ENCODE data around the gene CFAP46. TPM values are rescaled to one million over a fixed set of nuclear protein-coding genes. Genes with fewer than 3 reads are reported as not detected.

The CFAP46 gene
- total and polyA plus RNA-seq, 2 donors from 2014 or later, result 3.8 to 8.3 TPM

DNA sequence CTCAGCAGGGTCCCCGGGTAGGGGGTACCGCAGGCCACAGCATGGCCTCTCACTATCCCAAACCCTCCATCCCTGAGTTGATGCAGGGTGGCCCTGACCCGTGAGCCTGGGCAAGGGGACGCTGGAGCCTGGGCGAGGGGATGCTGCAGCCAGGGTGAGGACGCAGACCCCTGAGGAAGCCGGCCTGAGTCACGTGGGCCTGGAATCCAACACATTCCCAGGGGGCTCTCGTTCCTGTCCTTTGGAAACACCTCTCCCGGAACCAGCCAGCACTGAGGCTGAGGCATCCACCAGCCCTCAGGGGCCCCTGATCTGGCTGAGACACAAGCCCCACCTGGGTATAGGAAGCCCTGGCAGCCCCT is 95.0 kb downstream of the CFAP46 start:
- Histone ChIP-seq H3K9ac (ENCODE audit: low read length in 3 of 3) (no peak overlapping the region), H3K27ac (ENCODE audit: low read depth in 2 of 2, low read length in 2 of 2) (no peak overlapping the region), H3K9me3 (ENCODE audit: control insufficient read depth in 2 of 3, insufficient read depth in 1 of 3, low read length in 3 of 3) (peaks cover 0 to 4% (median 2%) of the 10 kb centered on the region in 3 donors), H3K27me3 (ENCODE audit: control insufficient read depth, insufficient read depth, low read length) (no peaks in the 10 kb centered on the region), H3K36me3 (ENCODE audit: control insufficient read depth in 2 of 3, insufficient read depth in 3 of 3, low read length in 3 of 3) (no peaks in the 10 kb centered on the region), H3K4me1 (ENCODE audit: control insufficient read depth in 2 of 3, insufficient read depth in 2 of 3, low read depth in 1 of 3, low read length in 3 of 3) (peaks cover 0 to 2% (median 0%) of the 10 kb centered on the region in 3 donors), H3K4me3 (ENCODE audit: low read length in 3 of 3) (no peak overlapping the region)
- peak in 1 of 5 donors; percentile 43 for DNase-seq
- FAIRE-seq, result no peak
- intact Hi-C loops (cut with DNase I), result no loop called here
- TF ChIP-seq, protein P1, sequence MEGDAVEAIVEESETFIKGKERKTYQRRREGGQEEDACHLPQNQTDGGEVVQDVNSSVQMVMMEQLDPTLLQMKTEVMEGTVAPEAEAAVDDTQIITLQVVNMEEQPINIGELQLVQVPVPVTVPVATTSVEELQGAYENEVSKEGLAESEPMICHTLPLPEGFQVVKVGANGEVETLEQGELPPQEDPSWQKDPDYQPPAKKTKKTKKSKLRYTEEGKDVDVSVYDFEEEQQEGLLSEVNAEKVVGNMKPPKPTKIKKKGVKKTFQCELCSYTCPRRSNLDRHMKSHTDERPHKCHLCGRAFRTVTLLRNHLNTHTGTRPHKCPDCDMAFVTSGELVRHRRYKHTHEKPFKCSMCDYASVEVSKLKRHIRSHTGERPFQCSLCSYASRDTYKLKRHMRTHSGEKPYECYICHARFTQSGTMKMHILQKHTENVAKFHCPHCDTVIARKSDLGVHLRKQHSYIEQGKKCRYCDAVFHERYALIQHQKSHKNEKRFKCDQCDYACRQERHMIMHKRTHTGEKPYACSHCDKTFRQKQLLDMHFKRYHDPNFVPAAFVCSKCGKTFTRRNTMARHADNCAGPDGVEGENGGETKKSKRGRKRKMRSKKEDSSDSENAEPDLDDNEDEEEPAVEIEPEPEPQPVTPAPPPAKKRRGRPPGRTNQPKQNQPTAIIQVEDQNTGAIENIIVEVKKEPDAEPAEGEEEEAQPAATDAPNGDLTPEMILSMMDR (IDR thresholded peaks at IDR 0.05; ENCODE audit: borderline replicate concordance, extremely low read depth, insufficient read depth), result no peak

DNA sequence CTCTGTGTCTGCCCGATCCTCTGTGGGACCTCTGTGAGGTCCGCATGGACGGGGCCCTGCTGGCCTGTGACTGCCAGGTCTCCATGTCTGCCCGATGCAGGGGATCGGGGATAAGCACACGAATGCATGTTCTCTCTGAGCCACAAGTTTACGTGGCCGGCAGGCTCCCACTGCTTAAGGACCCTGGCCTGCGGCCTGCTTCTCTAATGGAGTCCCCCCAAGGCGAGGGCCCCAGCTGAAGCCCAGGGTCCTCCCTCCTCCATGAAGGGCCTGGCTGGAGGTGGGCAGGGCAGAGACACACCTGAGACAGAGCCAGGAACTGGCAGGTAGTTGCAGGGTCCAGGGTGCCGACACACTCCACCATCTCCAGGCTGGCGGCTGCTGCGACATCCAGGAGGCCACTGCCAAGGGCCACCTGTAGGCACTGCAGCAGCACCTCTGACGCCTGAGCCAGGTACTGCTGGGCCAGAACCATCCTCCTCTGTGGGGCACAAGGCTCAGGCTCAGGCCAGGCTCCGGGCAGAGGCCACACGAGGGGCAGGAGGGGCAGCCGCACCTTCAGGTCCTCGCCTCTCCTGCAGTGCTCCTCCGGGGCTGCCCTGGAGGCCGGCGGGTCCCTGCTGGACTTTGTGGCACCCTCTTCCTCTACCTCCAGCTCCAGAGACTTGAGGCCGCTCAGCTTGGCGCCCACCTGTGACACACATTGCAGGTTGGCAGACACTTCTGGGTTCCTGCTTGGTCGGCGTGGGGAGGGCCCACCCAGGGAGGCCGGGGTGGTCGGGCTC is 95.5 kb downstream of the CFAP46 start:
- Histone ChIP-seq H3K4me3 (ENCODE audit: low read length in 3 of 3) (no peak overlapping the region), H3K9me3 (ENCODE audit: control insufficient read depth in 2 of 3, insufficient read depth in 1 of 3, low read length in 3 of 3) (peaks cover 0 to 10% (median 2%) of the 10 kb centered on the region in 3 donors), H3K27ac (ENCODE audit: low read depth in 2 of 2, low read length in 2 of 2) (no peak overlapping the region), H3K27me3 (ENCODE audit: control insufficient read depth, insufficient read depth, low read length) (no peaks in the 10 kb centered on the region), H3K9ac (ENCODE audit: low read length in 3 of 3) (no peak overlapping the region), H3K36me3 (ENCODE audit: control insufficient read depth in 2 of 3, insufficient read depth in 3 of 3, low read length in 3 of 3) (no peaks in the 10 kb centered on the region), H3K4me1 (ENCODE audit: control insufficient read depth in 2 of 3, insufficient read depth in 2 of 3, low read depth in 1 of 3, low read length in 3 of 3) (peaks cover 0 to 2% (median 0%) of the 10 kb centered on the region in 3 donors)
- intact Hi-C loops (cut with DNase I), result no loop called here
- FAIRE-seq, result no peak
- DNase-seq, result peak in 2 of 5 donors; percentile 41 to 61
- TF ChIP-seq, protein P1 (IDR thresholded peaks at IDR 0.05; ENCODE audit: borderline replicate concordance, extremely low read depth, insufficient read depth), result no peak

GRCh38 chr10:132845780-132846595 is 96.4 kb downstream of the CFAP46 start:
- no peaks in the 10 kb centered on the region for H3K27me3 ChIP-seq (ENCODE audit: control insufficient read depth, insufficient read depth, low read length)
- no peak overlapping the region for H3K9ac ChIP-seq (ENCODE audit: low read length in 3 of 3)
- no peak overlapping the region for H3K27ac ChIP-seq (ENCODE audit: low read depth in 2 of 2, low read length in 2 of 2)
- TF ChIP-seq, protein P1 (IDR thresholded peaks at IDR 0.05; ENCODE audit: borderline replicate concordance, extremely low read depth, insufficient read depth), result no peak
- peaks cover 0 to 11% (median 2%) of the 10 kb centered on the region in 3 donors for H3K9me3 ChIP-seq (ENCODE audit: control insufficient read depth in 2 of 3, insufficient read depth in 1 of 3, low read length in 3 of 3)
- H3K4me3 ChIP-seq (ENCODE audit: low read length in 3 of 3), result no peak overlapping the region
- DNase-seq (peak in 2 of 5 donors; percentile 33 to 57), FAIRE-seq (no peak)
- intact Hi-C loops (cut with DNase I), result no loop called here
- no peaks in the 10 kb centered on the region for H3K36me3 ChIP-seq (ENCODE audit: control insufficient read depth in 2 of 3, insufficient read depth in 3 of 3, low read length in 3 of 3)
- peaks cover 0 to 2% (median 0%) of the 10 kb centered on the region in 3 donors for H3K4me1 ChIP-seq (ENCODE audit: control insufficient read depth in 2 of 3, insufficient read depth in 2 of 3, low read depth in 1 of 3, low read length in 3 of 3)
